OCI-M2 (cell line): ENCODE data around the gene PMAIP1.
"Not testable (repeated sequence)": the region's sequence is repeated elsewhere in the genome, so short reads cannot be mapped to it uniquely, and the experiment has no call there.

Source experiments
- DNase-seq: peaks from one replicate; lab custom pipeline; 2025; ENCODE audit not compliant: unreplicated experiment; lab: John Stamatoyannopoulos, UW

PMAIP1 gene

DNA sequence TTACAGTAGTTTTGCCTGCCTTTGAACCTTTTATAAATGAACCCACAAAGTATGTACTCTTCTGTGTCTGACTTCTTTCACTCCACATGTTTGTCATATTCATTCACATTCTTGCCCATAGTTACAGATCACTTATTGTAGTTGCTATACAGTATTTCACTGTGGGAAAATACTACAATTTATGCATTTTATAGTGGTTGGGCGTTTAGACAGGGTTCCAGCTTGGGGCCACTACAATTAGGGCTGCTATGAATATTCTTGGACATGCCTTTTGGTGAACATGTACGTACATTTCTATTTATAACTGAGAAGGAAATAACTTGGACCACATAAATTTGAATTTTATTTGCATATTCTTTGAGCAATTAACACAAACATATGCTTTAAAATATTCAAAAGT is 15.4 kb upstream of the PMAIP1 start:
- DNase-seq = no peak

DNA sequence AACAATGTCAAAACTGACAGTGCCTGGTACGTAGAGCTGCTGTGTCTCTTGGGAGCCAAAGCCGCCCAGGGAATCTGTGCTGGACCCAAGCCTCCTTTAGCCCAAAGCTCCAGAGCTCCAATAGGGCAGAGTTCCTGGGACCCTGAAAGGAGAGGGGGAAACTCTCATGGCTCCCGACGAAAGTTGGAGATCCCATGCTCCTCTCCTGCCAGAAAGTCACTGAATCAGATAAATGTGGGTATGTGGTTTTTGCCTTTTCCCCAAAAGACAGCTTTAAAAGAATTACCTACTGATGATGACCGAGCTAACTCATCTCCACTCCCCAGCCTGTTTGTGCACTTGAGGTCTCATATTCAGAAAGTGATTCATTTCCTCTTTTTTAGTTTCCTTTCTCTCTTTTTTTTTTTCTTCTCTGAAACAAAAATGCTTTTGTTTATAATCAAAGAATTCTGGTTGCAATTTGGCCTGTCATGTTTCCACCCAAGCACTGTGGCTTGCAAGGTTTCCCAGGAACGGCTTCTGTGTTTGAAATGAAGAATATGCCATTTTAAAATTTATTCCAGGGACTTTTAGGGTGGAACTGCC is 14.1 kb upstream of the PMAIP1 start:
- DNase-seq = no peak

DNA sequence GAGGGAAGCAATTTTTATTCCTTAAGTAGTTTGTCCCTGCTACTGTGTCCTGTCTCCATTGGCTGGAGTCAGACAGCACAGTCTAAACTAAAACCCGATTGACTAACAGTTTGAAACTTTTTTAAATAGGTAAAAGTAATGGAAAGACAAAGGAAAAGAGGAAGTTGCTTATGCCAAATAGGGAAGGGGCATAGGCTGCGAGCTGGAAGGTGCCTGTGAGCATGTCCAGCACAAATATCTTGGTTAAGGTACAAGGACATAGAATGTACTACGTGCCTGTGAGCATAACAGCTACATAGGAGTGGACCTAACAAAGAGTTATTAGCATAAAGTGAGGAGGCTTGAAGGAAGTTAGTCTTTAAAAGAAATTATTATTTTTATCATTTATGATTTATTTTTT is 13.4 kb upstream of the PMAIP1 start:
- DNase-seq = not testable (repeated sequence)

DNA sequence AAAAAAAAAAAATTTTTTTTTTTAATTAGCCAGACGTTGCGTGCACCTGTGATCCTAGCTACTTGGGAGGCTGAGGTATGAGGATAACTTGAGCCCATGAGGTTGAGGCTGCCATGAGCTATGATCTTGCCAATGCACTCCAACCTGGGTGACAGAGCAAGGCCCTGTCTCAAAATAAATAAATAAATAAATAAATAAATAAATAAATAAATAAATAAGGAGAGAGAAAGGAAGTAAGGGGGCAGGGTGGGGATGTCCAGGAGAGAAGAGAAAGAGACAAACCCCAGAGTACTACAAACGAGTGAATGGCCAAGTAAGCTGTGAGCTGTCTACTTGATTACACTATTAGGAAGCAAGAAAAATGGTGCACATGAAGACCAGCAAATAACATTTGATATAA is 7.7 kb upstream of the PMAIP1 start:
- DNase-seq = no peak

DNA sequence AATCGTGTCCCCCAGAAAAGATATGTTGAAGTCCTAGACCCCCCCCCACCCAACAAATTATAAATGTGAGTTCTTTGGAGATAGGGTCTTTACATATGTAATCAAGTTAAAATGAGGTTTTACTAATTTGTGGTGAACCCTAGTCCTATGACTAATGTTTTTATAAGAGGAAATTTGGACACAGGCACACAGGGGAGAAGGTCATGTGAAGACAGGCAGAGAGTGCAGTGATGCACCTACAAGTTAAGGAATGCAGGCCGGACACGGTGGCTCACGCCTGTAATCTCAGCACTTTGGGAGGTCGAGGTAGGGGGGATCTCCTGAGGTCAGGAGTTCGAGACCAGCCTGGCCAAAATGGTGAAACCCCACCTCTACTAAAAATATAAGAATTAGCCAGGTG is 5.8 kb upstream of the PMAIP1 start:
- no peak for DNase-seq

DNA sequence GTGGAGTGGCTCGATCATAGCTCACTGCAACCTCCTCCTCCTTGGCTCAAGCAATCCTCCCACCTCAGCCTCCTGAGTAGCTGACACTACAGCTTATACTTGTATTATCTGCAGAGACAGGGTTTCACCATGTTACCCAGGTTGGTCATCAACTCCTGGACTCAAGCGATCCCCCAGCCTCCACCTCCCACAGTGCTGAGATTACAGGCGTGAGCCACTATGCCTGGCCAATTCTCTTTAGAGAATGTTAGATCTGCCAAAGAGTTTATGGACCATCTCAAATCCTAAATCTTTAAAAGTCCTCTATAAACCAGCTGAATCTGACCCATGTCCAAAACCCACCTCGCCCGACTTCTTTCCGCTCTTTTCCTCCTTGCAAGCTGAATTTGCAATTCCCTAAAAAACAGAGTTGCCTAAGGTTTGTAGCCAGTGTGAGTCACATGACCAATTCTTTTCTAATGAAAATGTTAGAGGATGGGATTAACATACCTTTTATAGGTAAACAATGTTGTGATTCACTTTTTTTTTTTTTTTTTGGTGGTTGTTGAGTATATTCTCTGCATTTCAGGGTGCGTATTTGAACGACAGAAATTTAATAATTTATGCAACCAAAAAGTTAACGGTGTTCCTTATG is 2.4 kb upstream of the PMAIP1 start:
- DNase-seq = no peak

DNA sequence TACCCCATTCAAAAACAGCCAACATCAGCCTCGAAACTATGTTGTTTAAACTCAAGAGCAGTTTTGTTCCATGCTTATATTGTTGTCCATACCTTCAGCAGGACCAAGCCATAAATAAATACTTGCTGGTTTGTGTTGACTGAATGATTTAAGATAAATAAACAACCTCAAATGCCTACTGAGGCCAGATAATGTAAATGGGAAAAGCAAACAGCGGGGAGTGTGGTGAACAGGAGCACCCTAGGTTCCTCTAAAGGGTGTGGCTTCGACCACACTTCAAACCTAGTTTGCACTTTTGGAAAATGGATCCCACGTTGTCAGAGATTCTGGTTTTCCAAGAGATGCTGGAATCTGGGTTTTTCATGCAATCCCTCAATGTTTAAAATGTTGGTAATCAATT is 1.7 kb upstream of the PMAIP1 start:
- no peak for DNase-seq

DNA sequence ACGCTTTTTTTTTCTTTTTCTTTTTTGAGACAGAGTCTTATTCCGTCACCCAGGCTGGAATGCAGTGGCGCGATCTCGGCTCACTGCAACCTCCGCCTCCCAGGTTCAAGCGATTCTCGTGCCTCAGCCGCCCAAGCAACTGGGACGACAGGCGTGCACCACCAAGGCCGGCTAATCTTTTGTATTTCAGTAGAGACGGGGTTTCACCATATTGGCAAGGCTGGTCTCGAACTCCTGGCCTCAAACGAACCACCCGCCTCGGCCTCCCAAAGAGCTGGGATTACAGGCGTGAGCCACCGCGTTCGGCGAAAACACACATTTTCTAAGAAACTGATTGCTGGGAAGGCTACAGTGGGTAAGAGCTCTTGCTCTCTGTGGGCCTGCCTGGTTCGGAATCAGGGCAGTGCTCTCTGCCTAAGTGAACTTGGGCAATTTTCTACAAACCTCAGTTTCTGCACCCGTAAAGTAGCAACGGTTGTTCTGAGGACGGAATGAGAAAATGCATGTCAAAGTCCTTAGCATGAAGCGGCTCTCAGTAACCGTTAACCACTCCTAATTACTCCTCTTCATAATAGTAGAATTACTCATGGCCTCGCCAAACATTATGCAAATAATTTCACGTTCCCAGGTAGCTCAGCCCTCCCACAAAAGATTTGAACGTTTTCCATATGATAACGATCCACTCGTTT is 1.0 kb upstream of the PMAIP1 start:
- DNase-seq = no peak

DNA sequence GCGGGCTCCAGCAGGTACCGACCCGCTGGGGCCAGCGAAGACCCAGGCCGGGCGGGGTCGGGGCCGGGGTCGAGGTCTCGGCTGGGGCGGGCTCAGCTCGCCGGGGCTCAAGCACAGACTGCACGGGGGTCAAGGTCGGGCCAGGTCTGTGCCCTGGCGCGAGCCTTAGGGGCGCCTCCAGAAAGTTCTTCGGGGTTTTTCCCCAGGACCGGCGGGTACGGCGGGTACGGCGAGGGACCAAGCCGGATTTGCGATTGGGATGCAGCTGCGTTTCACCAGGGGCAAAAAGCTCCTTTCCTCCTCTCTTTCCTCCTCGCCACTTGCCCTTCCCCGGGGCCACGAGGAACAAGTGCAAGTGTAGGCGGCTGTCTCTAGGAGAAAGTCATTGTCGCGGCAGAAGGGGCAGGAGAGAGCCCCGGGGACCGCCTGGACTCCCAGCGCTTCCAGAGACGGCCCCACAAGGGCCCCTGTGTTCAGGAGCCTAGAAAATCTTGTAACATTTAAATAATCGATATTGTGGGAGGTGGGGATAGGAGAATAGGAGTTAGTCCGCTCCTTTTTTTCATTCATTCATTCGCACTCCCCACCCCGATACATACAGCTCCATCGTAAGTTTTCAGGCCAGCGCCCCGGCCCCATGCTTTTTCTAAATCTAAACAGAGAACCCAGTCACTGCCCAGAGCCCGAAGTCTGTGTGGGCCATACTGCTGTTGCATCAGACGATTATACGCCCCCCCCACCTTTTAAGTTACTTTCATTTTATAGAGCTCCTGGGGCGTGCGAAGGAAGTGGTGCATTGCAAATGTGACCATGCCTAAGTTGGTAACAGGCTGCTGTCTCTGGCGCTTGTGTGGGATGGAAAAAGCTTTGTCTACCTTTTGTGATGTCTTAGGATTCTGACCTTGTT is 679 bp downstream of the PMAIP1 start:
- DNase-seq = no peak

DNA sequence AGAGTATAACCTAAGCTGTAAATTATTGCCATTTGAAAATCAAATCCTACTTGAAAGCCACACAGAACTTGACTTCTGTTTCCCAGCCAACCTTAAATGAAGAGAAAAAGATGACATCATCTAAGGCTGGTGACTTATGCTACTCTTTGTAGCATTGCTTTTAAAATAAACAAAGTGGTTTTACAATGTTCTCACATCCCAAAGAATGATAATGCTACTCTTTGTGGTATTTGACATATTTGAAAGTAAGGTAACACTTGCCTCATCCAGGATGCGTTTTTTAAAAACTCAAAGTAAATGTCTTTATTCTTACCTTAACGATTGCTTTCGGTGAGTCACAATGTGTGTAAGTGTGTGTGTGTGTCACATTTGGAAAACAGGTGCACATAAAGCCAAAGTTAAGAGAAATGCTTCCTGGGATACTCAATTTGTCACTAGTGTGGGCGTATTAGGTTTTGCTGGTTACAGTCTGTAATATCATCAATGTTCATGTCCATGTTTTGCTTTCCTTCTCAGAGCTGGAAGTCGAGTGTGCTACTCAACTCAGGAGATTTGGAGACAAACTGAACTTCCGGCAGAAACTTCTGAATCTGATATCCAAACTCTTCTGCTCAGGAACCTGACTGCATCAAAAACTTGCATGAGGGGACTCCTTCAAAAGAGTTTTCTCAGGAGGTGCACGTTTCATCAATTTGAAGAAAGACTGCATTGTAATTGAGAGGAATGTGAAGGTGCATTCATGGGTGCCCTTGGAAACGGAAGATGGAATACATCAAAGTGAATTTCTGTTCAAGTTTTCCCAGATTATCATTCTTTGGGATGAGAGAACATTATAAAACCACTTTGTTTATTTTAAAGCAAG is 2.6 kb downstream of the PMAIP1 start:
- no peak for DNase-seq

DNA sequence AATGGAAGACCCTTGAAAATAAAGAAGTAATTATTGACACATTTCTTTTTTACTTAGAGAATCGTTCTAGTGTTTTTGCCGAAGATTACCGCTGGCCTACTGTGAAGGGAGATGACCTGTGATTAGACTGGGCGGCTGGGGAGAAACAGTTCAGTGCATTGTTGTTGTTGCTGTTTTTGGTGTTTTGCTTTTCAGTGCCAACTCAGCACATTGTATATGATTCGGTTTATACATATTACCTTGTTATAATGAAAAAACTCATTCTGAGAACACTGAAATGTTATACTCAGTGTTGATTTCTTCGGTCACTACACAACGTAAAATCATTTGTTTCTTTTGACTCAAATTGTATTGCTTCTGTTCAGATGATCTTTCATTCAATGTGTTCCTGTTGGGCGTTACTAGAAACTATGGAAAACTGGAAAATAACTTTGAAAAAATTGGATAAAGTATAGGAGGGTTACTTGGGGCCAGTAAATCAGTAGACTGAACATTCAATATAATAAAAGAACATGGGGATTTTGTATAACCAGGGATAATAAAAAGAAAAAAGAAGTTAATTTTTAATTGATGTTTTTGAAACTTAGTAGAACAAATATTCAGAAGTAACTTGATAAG is 3.3 kb downstream of the PMAIP1 start:
- no peak for DNase-seq

DNA sequence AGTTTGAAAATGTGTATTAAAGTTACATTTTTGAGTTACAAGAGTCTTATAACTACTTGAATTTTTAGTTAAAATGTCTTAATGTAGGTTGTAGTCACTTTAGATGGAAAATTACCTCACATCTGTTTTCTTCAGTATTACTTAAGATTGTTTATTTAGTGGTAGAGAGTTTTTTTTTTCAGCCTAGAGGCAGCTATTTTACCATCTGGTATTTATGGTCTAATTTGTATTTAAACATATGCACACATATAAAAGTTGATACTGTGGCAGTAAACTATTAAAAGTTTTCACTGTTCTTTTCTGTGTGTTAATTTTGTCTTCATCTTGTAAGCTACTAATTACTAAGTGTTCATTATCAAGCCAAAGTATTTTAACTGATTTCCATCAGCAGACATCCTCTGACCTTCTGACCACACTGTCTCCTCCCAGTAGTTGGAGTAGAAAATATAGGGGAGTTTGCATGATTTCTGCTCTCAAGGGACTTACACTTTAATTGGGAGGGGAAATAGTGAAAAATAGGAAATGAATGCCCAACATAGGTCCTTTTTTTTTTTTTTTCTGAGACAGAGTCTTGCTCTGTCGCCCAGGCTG is 4.3 kb downstream of the PMAIP1 start:
- no peak for DNase-seq

DNA sequence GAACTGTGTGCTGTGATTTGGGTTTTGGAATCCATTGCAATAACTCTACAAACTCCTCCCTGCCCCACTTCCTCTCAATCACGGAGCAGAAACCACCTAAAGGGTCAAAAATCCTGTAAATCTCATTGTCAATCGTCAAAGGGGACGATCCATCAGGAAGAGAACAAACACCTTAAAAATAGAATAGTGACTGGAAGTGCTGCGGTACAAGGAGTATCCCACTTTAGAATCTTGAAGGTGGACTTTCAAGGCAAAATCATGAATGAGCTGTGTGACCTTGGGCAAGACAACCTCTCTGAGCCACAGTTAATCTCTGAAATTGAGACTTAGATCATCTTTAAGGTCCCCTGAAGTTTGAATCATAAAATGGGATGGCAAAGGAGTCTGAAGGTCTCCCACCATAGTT is 5.9 kb downstream of the PMAIP1 start:
- no peak for DNase-seq

DNA sequence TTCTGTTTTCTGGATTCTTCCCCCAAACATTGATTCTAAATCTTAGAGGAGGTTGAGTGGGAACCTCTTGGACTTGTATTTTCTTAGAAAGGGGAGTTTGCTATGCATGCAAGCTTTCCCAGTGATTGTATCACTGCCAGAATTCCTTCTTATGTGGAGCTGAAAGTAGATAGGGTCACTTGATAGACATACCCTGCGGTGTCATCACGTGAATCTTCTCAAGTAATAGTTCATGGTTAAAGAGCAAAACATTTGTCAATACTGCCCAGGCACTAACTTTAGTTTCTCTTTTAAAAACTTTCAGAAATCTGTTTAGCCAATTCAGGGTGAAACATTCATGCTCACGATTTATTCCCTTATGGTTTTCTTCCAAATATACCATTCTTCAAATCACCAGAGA is 6.4 kb downstream of the PMAIP1 start:
- DNase-seq = no peak

DNA sequence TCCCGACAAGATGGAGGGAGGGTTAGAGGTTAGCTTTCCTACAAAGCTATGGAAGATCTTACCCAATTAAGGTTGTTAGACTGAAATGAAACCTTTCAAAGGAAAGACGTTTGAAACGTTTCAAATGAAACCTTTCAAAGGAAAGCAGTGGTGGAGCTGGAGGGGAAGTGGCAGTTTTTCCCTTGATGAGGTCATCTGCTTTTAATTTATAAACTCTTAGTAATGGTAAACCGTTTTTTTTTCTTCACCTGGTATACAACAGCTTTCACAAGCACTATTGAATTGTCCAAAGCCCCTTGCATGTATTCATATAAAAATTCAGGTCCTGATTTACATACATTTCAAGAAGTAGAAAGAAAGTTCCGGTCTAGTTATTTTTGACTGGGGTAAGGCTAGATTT is 7.4 kb downstream of the PMAIP1 start:
- no peak for DNase-seq

DNA sequence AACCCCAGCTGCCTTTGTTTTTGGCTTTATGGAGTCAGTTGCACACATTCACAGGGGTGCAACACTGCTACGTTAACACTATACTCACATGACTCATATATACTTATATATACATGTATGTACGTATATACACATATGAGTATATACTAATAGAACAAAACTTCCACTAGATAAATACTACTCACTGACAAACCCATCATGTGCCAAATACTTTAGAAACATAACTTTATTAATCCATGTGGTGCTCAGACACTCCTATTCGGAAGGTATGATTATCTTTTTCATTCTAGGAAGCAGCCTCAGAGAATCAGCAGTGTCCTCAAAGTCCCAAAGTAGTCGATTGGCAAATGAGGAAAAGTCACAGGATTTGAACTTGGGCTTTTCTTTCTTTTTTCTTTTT is 7.9 kb downstream of the PMAIP1 start:
- no peak for DNase-seq

DNA sequence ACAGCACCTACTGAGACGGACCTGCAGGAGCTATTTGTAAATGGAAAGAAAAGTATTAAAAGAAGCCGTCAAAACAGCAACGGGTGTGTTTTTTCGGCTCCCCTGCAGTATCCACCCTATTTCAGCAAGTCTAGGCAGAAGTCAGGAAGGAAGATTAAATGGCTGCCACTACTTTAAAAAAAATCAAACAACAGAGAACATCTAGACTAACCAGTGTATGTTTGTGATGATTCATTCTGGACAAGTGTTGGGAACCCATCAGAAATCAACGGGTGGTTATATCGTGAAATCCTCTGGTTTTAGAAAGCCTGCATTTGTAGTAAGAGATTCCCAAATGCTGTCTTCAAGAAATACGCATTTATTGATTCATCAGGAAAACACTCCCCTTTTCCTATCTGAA is 9.0 kb downstream of the PMAIP1 start:
- DNase-seq = no peak

DNA sequence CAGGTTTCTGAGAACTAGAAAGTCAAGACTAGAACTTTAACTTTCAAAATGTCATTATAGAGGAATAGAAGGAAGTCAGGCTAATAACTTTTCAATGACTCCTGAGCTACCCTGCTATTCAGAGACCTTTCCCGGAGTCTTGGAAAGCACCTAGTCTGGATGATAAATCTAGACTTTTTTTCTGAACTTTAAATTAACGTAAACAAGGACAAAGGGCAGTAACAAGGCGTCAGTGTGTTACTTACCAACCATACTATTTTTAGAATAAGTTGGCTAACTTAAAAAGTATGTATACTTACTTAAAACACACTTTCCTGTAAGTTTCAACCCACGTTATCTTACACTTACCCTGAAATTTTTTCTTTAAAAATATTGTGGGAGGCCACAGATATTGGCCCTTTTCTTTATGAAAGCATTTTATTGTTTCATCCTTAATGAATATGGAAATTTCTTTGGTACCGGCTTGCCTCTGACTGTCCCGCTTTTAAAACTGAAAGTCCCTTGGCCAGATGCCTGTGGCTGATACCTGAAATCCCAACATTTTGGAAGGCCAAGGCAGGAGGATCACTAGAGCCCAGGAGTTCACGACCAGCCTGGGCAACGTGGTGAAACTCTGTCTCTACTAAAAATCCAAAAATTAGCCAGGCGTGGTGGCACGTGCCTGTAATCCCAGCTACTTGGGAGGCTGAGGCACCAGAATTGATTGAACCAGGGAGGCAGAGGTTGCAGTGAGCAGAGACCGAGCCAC is 9.7 kb downstream of the PMAIP1 start:
- no peak for DNase-seq

DNA sequence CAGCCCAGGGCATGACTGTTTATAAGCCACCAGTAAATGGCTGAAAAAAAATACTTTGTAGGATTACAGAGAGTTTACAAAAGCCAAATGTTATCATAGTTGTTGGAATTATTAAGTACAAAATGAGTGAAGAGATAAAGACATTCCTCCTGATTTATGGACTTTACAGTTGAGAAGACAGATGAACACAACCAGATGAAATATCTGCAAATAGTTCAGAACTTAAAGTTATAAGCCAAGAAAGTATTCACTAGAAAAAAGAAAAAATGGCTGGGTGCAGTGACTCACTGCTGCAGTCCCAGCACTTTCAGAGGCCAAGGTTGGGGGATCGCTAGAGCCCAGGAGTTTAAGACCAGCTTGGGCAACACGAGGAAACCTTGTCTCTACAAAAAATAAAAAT is 11.2 kb downstream of the PMAIP1 start:
- no peak for DNase-seq
